Inferior parietal cortex (tissue), 1 donor: ENCODE measurements around the gene ITPA.

ENCODE experiments used
- DNase-seq: peaks from one replicate; pipeline ENCODE4 v3.0.0-alpha.2; 2016; ENCODE audit errors: extremely low spot score

ITPA gene

GRCh38 chr20:3244613-3245012, 35.3 kb downstream of the ITPA start:
- DNase-seq = no peak

GRCh38 chr20:3245156-3245555, 35.9 kb downstream of the ITPA start:
- DNase-seq = no peak

- DNase-seq = no peak
These were observed 36.4 kb downstream of the ITPA start for GRCh38 chr20:3245711-3246110.

GRCh38 chr20:3246682-3247081, 37.4 kb downstream of the ITPA start:
- DNase-seq = no peak

GRCh38 chr20:3247638-3248037, 38.3 kb downstream of the ITPA start:
- no peak for DNase-seq

GRCh38 chr20:3248167-3248992, 39.1 kb downstream of the ITPA start:
- DNase-seq = no peak

GRCh38 chr20:3248993-3249347, 39.7 kb downstream of the ITPA start:
- no peak for DNase-seq

- DNase-seq = no peak
These were observed 40.8 kb downstream of the ITPA start for GRCh38 chr20:3250091-3250504.

GRCh38 chr20:3251806-3252205, 42.5 kb downstream of the ITPA start:
- DNase-seq = no peak

GRCh38 chr20:3255728-3256127, 46.4 kb downstream of the ITPA start:
- no peak for DNase-seq

GRCh38 chr20:3258429-3258828, 49.1 kb downstream of the ITPA start:
- no peak for DNase-seq

GRCh38 chr20:3262566-3262965, 53.3 kb downstream of the ITPA start:
- DNase-seq = no peak

GRCh38 chr20:3270051-3270450, 60.8 kb downstream of the ITPA start:
- DNase-seq = no peak

- DNase-seq = no peak
These were observed 64.1 kb downstream of the ITPA start for GRCh38 chr20:3273371-3273770.
